ENCODE measurements around the gene NOL8. TPM values are rescaled to one million over a fixed set of nuclear protein-coding genes. Genes with fewer than 3 reads are reported as not detected.

The NOL8 gene
- polyA plus RNA-seq, 1 donor from 2014 or later = 36.7 TPM

DNA sequence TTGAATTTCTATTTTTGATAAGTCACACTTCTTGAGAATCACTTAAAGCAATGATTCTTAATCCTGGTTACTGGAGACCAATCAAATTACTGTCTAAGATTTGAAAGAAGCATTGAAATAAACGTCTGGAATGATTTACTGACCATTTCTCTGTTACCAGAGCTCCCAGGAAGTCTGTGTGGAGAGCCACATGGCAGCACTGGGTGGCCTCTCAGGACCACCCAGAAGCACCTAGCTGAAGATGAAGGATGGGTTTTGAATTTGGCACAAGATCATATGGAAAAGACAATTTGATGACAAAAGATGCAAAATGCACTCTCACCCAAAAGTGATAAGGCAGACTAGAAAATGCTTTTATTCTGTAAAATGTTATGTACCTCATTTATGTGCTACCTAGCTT, 62.0 kb downstream of the NOL8 start:
- H3K27ac Mint-ChIP-seq = no peak overlapping the region

DNA sequence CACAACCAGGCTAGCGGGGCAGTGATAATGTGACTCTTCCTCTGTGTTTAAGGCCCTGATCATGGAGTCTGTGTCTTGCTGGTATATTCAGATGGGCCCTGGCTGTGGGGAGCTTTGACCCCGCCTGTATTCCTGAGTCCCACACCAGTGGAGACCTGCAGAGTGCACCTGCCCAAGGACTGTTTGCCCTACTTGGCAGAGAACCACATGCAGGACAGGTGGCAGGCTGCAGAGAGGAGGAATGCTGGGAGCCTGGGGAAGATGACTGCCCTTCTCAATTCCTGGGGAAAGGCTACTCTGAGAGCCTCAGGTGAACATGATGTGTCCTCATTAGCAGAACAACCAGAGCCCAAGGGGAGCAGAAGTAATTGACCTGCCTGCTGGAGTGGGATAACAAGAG, 67.8 kb downstream of the NOL8 start:
- peaks cover 0 to 1% (median 0%) of the 10 kb centered on the region in 3 donors for H3K4me1 Mint-ChIP-seq
- H3K9me3 Mint-ChIP-seq = no peaks in the 10 kb centered on the region
- H3K27me3 Mint-ChIP-seq = no peaks in the 10 kb centered on the region
- H3K36me3 Mint-ChIP-seq = peaks cover 4% of the 10 kb centered on the region
- H3K4me3 Mint-ChIP-seq = no peak overlapping the region
- no peak overlapping the region for H3K27ac Mint-ChIP-seq

More for the DNA sequence above, 62.0 kb downstream of the NOL8 start:
- Mint-ChIP-seq H3K36me3 (peaks cover 3% of the 10 kb centered on the region), H3K4me1 (no peaks in the 10 kb centered on the region), H3K4me3 (no peak overlapping the region), H3K27me3 (no peaks in the 10 kb centered on the region), H3K9me3 (no peaks in the 10 kb centered on the region)

DNA sequence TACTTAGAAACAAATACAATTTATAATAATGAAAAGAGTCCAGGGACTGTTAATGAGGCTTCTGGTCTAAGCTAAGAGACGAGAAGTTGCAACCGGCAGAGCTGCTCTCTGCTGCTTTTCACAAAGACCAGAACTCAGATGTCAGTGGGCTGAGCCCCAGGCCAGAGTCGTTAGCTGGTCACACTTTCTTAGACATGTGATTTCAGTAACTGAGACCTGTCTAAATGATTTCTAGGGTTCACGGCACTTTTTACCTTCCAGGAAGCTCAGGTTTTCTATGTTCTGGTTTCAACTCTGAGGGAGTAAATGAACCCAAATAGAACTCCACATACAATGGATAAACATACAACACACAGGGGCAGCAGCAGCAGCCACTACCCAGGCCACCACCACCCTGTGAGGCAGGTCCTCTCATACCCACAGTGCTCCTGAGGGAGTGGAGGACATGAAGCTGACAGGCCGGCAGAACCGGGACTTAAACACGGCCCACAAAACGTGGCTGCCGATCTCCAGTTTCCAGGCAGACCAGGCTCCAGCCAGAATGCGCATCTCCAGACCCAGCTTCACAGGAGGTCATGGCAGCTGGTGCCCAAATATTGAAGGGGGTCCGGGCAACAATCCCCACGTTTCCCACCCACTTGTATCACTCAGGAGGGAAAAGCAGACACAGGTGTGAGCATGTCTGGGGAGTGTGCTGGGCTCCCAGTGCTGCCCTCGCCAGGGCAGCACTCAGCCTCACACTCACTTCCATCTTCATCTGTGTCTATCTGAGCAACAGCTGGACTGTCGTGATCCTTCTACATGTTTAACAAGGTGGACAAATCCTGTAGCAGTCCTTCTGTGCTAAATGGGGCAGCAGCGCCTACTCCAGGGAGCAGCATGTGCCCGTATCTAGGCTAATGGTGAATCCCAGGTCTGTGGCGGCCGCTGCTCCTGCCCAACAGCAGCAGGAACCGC, 70.5 kb downstream of the NOL8 start:
- no peak overlapping the region for H3K4me3 Mint-ChIP-seq
- no peaks in the 10 kb centered on the region for H3K27me3 Mint-ChIP-seq
- no peak overlapping the region for H3K27ac Mint-ChIP-seq
- no peaks in the 10 kb centered on the region for H3K9me3 Mint-ChIP-seq
- peaks cover 0 to 1% (median 0%) of the 10 kb centered on the region in 3 donors for H3K4me1 Mint-ChIP-seq
- H3K36me3 Mint-ChIP-seq = peaks cover 6% of the 10 kb centered on the region

DNA sequence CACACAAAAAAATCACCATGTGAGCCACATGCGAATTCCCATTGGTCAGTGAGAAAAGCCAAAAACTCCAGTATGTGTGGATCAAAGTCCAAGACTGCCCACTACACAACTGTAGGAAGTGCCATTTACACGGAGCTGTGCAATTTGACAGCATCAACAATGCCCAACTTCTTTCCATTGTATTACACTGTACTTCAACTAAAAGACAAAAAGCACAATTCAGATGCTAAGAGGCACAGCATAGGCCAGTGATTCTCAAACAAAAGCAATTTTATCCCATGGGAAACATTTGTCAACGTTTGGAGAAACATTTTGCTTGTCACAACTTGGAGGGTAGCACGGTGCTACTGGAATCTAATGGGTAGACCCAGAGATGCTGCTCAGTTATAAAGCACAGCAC, 71.5 kb downstream of the NOL8 start:
- H3K27ac Mint-ChIP-seq = no peak overlapping the region
- peaks cover 7% of the 10 kb centered on the region for H3K36me3 Mint-ChIP-seq
- H3K4me3 Mint-ChIP-seq = no peak overlapping the region
- H3K27me3 Mint-ChIP-seq = no peaks in the 10 kb centered on the region
- H3K4me1 Mint-ChIP-seq = peaks cover 0 to 1% (median 0%) of the 10 kb centered on the region in 3 donors
- H3K9me3 Mint-ChIP-seq = no peaks in the 10 kb centered on the region

DNA sequence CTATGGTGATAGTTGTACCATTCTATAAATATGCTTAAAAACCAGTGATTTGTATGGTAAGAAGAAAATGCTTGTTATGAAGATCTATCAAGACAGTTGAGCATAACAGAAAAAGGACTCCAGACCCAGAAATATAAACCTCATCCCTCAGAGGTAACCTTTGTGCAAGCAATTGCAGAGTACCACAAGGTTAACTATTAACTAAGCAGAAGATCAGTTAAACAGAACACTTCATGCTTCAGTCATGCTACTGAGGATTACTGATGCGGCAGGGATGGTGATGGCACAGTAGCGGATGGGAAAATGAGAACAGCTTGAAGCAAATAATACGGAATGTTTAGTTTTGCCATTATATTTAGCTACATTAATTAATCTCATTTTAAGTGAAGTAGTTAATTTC, 77.2 kb downstream of the NOL8 start:
- Mint-ChIP-seq H3K36me3 (peaks cover 18% of the 10 kb centered on the region), H3K27me3 (no peaks in the 10 kb centered on the region), H3K9me3 (no peaks in the 10 kb centered on the region), H3K4me1 (peaks cover 0 to 1% (median 0%) of the 10 kb centered on the region in 3 donors), H3K27ac (no peak overlapping the region), H3K4me3 (no peak overlapping the region)

Other genes with a start within 250 kb of the NOL8 start
- 26.7 TPM for gene SPTLC1, start 209.9 kb downstream of the NOL8 start, polyA plus RNA-seq
- 48.2 TPM for gene IARS1, start 31.7 kb downstream of the NOL8 start, polyA plus RNA-seq
- gene CENPP, start 603 bp upstream of the NOL8 start, polyA plus RNA-seq = 1.9 TPM
- gene OGN, start 79.2 kb upstream of the NOL8 start, polyA plus RNA-seq = 0.33 TPM
- gene OMD, start 99.1 kb upstream of the NOL8 start, polyA plus RNA-seq = not detected
- not detected for gene ASPN, start 157.2 kb upstream of the NOL8 start, polyA plus RNA-seq
- not detected for gene ECM2, start 210.6 kb upstream of the NOL8 start, polyA plus RNA-seq